Fibroblast of peridontal ligament (primary cell): ENCODE results near the gene PDZD2.
"Not testable (repeated sequence)": the region's sequence is repeated elsewhere in the genome, so short reads cannot be mapped to it uniquely, and the experiment has no call there.

Experiments
- DNase-seq: peaks from one replicate; pipeline ENCODE4 v3.0.0-alpha.2; 2010; ENCODE audit errors: extremely low read depth

PDZD2 gene

DNA sequence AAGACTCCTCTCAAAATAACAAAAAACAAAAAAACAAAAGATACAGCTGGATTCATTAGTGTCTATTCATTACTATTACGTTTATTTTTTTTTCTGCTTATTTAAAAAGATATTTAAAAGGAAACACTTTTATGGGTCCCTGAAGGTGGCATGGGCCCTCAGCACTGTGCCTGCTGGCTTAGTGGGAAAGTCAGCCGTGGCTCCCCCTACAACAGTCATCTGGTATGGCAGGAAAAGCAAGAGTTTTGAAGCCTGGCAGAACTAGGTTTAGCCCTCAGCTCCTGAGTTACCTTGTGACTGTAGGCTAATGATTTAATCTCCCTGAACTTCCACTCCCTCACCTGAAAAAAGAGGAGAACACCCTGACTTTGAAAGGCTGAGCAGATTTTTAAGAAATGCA is 399.6 kb downstream of the PDZD2 start:
- no peak for DNase-seq

DNA sequence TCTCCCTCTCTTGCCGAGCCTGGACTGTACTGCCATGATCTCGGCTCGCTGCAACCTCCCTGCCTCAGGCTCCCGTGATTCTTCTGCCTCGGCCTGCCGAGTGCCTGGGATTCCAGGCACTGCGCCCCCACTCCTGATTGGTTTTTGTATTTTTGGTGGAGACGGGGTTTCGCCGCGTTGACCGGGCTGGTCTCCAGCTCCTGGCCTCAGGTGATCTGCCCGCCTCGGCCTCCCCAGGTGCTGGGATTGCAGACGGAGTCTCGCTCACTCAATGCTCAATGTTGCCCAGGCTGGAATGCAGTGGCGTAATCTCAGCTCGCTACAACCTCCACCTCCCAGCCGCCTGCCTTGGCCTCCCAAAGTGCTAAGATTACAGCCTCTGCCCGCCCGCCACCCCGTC is 400.2 kb downstream of the PDZD2 start:
- not testable (repeated sequence) for DNase-seq

DNA sequence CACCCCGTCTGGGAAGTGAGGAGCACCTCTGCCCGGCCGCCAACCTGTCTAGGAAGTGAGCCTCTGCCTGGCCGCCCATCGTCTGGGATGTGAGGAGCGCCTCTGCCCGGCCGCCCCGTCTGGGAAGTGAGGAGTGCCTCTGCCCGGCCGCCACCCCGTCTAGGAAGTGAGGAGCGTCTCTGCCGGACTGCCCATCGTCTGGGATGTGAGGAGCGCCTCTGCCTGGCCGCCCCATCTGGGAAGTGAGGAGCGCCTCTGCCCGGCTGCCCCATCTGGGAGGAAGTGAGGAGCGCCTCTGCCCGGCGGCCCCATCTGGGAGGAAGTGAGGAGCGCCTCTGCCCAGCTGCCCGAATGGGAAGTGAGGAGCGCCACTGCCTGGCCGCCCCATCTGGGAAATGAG is 400.7 kb downstream of the PDZD2 start:
- not testable (repeated sequence) for DNase-seq

DNA sequence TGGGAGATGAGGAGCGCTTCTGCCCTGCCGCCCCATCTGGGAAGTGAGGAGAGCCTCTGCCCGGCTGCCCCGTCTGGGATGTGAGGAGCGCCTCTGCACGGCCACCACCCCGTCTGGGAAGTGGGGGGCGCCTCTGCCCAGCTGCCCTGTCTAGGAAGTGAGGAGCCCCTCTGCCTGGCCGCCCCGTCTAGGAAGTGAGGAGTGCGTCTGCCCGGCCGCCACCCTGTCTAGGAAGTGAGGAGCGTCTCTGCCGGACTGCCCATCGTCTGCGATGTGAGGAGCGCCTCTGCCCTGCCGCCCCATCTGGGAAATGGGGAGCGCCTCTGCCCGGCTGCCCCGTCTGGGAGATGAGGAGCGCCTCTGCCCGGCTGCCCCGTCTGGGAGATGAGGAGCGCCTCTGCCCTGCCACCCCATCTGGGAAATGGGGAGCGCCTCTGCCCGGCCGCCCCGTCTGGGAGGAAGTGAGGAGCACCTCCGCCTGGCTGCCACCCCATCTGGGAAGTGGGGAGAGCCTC is 401.3 kb downstream of the PDZD2 start:
- not testable (repeated sequence) for DNase-seq

DNA sequence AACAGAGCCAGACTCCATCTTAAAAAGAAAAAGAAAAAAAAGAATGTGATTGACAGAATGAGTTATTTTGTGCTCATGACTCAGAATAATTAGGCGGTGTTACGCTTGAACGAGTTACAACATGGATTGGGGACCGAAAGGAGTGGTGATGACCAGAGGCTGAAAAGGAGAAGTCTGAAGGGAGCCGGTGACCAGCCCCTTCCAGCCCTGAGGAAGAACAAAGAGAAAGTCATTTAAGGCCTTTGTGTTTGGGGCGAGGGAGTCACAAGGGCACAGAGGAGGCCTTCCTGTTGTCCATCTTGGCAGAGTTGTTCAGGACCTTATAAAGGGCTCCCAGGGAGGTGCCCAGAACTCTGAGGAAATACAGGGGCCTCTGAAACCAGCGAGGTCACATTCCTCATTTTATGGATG is 403.6 kb downstream of the PDZD2 start:
- no peak for DNase-seq

DNA sequence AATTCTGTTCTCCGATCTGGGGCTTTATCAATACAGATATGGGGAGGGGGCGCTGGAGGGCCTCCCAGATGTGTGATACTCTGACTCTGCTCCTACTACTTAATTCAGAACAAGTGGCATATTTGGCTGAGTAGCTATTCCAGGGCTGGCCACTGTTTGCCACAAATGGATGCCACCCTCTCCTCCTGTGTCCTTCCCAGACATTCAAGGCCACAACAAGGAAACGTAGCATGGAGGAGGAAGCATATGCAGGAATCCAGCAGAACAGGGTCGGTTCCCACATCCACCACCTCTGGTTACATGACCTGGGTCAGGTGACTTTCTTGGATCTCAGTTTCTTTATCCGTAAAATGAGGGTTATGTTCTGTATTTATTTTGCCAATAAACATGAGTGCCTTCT is 404.2 kb downstream of the PDZD2 start:
- no peak for DNase-seq

DNA sequence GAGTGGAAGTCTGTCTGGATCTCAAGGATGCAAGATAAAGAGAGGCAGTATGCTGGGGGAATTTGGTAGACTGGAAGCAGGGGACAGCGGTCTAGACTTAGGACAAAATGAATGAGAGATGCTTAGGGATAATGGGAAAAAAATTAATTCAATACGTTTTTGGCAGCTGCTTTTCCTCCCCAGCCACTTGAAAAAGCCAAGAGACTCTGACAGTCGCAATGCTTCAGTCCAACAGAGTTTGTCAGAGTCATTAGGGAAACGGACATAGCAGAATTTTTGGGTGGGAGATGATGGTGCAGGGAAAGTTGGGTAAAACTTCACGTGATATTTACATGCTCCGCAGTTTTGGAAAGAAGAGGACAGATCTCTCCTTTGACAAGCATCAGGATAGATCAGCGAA is 405.5 kb downstream of the PDZD2 start:
- DNase-seq, result no peak

DNA sequence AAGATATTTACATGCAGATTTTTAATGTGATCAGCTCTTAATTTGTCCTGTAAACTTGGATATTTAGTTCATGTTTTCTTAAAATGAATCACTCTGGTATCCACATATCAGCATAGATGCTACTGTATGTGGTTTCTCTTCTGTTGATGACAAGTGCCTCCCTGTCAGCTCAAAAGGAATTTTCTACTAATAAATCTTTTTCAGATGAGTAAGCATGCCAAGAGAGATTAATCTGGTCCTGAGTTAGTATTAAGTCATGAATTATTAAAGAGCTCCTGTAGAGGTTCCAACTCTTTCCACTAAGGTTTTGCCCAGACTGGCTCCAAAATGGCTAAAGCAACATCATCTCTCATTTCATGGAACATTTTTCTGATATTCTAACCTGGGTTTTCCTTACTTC is 406.0 kb downstream of the PDZD2 start:
- DNase-seq, result no peak

DNA sequence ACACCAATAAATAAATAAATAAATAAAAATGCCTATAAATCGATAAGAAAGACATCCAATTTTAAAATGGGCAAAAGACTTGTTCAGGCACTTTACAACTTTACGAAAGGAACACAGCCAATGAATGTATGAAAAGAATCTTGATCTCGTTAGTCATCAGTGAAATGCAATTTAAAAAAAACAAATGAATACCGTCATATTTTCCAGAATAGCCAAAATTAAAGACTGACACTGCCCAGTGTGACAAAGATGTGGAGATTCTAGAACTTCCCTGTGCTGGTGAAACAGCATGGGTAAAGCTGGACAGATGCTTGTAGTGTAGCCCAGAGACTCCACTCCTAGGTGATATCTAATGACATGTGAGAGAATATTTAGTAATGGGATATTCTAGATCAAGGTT is 408.1 kb downstream of the PDZD2 start:
- no peak for DNase-seq

DNA sequence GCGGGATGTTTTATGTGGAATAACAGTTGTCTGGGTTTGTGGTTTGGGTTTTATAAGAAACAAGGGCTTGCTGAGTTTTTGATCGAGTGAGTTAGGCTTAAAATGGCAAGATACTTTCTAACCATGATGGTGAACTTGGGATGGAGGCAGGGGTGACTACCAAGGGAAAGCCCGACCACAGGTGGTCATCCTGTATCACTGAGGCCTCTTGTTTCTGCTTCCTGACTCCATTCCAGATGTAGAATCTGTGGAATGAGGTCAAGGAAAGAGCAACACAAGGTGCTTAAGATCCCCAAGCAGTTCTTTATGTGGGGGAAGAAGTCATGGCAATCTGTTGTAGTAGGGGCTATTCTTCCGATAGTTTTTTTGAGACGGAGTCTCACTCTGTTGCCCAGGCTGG is 412.9 kb downstream of the PDZD2 start:
- no peak for DNase-seq

DNA sequence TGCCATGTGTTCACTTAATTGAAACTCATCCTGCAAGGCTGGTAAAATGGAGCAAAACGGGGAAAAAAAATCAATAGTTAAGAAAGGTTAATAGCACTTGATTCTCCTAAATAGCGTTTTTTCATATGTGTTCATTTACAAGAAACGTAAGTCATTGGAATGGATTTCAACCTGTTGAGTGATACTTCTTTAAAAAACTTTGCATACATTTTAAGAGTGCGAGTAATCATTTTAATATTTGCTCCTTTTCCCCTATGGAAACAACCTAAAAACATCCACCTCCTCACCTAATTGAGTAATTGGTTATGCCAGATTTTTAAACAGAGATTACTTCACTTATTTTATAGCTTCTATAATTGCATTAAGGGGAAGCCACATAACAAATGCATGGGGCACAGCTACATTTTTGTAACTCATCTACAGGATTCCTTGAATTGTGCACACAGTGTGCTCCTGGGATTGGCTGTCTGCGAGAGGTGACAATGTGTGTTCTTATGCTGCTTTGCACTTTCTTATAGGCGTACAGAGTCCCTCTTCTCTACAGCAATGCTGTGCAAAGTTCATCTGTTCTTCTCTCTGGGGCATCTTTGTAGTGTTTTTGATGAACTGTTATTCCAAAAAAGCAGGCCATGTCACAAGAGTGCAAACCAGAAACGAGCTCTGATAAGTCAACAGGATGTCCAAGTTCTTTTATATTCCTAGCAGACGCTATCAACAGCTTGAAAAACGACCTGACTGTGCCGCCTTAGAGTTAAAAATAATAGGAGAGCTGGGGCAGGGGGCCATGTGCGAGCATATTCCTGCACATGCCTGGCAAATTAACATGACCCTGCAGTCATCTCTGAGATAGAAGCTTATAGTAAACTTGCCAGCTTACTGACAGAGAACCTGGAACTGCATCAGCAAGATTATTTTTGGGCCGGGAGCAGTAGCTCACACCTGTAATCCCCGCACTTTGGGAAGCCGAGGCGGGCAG is 417.2 kb downstream of the PDZD2 start:
- no peak for DNase-seq

DNA sequence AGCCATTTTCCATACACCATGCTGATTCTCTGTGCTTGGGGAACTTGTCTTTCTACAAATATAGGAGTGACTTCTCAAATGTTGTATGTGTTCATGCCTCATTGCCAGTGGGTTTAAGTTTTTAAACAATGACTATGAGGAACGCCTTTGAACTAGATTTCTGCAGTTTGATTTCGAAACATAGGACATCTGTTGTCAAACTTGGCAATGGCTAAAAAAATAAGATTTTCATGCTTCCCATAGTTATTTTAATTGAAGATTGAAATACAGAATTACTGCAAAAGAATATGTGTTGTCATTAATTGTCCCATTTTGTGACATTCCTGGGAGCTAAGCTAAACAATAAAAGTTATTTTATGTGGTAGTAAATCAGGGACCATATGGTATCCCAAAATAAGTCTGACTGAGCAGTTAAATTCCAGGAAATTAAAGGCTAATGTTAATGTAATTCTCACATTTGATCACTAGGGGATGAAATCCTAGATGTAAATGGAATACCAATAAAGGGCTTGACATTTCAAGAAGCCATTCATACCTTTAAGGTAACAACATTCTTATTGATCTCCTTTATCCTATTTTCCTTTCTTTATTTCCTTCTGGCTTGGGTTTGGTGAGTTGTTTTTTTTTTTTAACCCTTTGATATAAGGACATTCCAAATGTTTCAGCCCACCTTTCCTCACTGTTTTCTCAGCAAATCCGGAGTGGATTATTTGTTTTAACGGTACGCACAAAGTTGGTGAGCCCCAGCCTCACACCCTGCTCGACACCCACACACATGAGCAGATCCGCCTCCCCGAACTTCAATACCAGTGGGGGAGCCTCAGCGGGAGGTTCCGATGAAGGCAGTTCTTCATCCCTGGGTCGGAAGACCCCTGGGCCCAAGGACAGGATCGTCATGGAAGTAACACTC is 418.5 kb downstream of the PDZD2 start:
- peak; percentile 76 for DNase-seq

DNA sequence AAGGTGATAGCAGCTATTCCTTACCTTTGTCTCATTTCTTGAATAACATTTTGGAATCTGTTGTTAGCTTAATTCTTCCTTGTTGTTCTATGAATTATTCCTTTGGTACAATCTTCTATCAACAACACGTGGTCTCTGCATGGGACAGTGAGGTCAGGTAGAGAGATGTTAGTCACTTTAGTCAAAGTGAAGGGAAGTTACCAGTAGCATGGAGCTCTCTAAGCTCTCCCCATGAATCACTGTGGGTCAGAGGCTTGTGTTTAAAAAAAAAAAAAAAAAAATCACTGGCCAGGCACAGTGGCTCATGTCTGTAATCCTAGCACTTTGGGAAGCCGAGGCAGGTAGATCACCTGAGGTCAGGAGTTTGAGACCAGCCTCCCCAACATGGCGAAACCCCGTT is 419.2 kb downstream of the PDZD2 start:
- DNase-seq, result no peak

DNA sequence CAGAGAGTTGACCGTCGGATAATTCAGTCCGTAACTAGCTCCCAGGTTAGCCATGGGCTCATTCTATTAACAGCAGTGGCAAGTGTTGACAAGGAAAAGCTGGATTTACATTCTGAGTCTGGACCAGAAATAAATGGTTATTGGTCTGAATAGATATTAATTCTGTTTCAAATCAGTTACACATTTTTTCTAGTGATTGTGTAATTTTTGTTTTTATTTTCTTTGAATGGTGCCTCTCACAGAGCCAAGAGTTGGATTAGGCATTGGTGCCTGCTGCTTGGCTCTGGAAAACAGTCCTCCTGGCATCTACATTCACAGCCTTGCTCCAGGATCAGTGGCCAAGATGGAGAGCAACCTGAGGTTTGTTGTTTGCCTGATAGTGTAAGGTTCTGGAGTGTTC is 420.1 kb downstream of the PDZD2 start:
- no peak for DNase-seq

DNA sequence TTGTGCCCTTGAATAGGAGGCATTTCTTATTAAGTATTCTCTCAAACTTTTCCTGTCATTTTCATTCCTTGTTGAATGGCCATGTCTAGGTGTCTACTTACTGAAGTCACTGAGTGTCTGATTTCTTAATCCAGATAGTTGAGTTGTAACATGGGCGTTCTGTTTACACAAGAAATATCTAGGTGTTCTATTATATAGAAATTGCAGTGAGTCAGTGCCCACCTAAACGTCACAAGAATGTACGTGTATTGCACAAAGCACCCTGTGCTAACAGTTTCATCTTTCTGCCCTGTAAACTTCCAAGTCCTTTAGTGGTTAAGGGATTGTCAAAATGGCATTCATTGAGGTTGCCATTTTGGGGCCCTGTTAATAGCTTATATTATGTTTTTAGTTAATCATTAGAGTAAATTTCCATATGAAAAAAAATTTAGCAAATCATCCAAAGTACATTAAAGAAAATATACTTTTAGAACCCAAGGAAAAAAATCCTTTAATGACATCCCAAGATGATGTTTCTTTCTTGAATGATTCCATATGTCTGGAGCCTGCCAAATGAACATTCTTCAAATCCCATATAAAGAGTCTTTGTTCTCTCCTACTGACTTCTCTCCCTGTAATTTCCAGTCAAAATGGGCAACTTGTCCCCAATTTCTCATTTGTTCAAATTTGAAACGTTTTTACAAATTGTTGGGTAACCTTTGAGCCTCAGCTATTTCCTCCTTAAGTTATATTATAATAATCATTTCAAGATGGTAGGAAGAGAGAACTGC is 421.0 kb downstream of the PDZD2 start:
- DNase-seq, result peak; percentile 35

DNA sequence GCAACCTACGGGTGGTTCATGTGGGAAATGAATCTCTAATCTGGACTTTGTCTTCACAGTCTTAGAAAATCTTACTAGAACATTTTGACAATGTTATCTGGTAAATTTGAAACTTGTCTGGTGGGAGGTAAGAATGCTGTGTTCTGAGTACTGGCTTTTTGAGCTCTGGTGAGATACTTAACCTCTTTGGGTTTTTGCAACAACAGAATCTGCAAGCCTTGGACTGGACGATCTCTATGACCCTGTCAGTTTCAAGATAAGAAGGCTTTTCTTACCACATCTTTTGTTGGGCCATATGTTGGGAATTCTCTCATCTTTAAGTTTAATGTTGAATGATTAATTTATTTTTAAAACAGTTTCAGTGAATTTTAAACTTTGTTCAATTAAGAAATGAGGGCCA is 422.3 kb downstream of the PDZD2 start:
- DNase-seq, result no peak

DNA sequence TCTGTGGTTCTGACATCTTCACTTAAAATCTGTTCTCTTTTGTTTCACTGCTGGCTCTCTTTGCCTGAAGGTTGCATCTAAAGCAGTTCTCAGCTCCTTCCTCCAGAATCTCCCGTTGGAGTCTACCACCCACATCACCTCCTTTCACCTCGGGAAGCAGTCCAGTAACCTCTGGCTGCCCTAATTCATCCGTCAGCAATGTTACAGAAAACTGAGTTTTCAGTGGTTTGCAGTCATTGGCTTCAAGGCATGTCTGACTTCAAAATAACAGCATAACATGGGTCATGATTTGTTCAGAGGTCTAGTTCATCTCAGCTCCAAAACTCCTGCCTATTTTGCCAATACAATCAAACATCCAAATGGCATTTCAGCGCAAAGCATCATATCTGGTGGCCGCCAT is 427.5 kb downstream of the PDZD2 start:
- no peak for DNase-seq

DNA sequence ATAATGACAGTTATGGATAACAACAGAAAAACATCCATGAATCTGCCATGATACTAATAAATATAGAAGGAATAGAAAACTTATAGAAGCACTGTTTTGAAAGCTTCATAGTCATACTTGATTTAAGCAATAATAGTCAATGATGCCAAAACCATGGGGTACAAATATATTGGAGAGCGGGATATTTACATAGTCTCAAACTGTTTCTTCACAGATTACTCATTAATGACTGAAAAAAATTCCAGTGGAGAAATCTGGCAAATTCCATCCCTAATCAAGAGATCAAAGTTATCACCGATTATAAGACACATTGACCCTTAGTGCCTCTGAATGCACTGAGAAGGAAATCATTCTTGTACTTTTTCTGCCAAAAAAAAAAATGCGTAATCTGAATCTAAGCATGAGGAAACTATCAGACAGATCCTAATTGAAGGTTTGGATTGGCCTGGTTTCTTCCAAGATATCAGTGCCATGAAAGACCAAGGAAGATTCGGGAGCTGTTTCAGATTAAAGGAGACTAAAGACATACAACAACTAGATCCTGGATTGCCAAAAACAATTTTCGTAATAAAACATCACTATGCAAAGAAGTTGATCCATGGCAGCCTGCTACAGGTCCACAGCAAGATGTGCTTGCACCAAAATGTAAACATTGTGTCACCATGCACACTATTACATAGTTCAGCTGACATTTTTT is 429.0 kb downstream of the PDZD2 start:
- DNase-seq, result no peak

DNA sequence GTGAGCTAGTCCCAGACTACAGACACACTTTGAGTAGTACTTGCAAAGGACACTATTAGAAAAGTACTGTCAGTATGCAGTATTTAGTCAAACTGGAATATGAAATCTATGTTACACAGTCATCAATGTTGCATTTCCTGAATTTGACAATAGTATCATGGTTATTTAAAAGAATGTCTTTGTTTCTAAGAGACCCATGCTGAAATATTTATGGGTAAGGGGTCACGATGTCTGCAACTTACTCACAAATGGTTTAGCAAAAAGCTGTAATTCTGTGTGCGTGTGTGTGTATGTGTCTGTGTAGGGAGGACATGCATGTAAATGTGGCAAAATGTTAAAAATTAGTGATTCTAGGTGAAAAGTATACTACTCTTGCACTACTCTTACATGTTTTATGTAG is 429.6 kb downstream of the PDZD2 start:
- no peak for DNase-seq

DNA sequence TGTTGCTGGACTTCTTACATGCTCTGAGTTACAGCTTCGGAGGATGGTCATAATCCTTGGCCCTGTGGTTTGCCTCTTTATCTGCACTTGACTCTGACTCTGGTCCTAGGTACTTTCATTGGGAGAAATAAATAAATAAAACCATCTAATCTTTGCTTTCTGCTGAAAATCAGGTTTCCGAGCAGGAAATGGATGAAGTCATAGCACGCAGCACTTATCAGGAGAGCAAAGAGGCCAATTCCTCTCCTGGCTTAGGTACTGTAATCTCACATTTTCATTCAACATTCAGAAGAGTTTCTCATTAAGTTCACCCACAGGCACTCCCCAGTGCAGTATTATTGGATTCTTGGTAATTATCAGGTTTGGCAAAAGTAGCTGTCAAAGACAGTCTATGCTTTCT is 430.5 kb downstream of the PDZD2 start:
- no peak for DNase-seq

DNA sequence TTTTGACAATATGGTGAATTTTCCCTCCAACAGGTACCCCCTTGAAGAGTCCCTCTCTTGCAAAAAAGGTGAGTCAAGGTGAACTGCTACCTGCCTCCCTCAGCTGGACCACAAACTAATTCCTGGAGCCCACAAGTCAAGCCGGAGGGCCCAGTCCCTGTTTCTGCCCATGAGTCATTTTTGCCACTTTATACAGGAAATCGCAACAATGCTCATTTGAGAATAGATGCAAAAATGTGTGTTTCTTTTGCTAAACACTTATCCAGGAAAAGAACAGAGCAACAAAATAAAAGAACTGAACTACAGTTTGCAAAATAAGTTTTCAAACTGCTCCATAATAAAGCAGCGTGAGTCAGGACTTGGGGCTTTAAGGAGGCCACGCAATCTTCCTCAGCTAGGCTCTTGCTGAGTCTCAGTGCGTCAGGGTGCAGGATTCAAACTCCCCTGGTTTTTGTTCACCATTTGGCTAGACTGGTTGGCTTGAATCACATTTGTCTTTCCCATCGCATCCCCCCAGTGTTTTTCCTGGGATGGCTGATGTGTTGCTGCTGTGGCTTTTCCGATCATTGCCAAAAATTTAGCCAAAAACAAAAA is 432.5 kb downstream of the PDZD2 start:
- no peak for DNase-seq
